ENCODE results near the gene REXO5. TPM values are rescaled to one million over a fixed set of nuclear protein-coding genes. Genes with fewer than 3 reads are reported as not detected.

The REXO5 gene
- polyA plus RNA-seq, 1 experiment = 2.6 TPM

GRCh38 chr16:20833086-20833485 lies 26.8 kb downstream of the REXO5 start:
- Histone ChIP-seq H3K27me3 (ENCODE audit: control insufficient read depth, insufficient read depth, low read length) (no peaks in the 10 kb centered on the region), H3K27ac (ENCODE audit: low read depth, low read length) (no peak overlapping the region), H3K9me3 (ENCODE audit: control insufficient read depth, insufficient read depth, low read length) (no peaks in the 10 kb centered on the region), H3K4me3 (ENCODE audit: low read depth, low read length) (no peak overlapping the region)
- ChIA-PET POLR2A (no interaction called here), CTCF (interaction anchor here (0.7 to 1.5 kb wide), 5 partner anchors 10 to 468 kb away, joined by 3 to 4 read pairs (median 3); no protein-coding TSS in a partner anchor)
- TF ChIP-seq CTCF (IDR thresholded peaks at IDR 0.05; ENCODE audit: low read depth, low read length) = no peak
- no peak for DNase-seq (ENCODE audit: low read depth, low spot score)

- DNase-seq (ENCODE audit: low read depth, low spot score) = no peak
- ChIA-PET CTCF (no interaction called here), POLR2A (no interaction called here)
- no peak overlapping the region for H3K27ac ChIP-seq (ENCODE audit: low read depth, low read length)
- no peaks in the 10 kb centered on the region for H3K9me3 ChIP-seq (ENCODE audit: control insufficient read depth, insufficient read depth, low read length)
- H3K27me3 ChIP-seq (ENCODE audit: control insufficient read depth, insufficient read depth, low read length) = no peaks in the 10 kb centered on the region
- TF ChIP-seq CTCF (IDR thresholded peaks at IDR 0.05; ENCODE audit: low read depth, low read length) = no peak
- no peak overlapping the region for H3K4me3 ChIP-seq (ENCODE audit: low read depth, low read length)
Observed at GRCh38 chr16:20838240-20838639, 31.9 kb downstream of the REXO5 start.

DNA sequence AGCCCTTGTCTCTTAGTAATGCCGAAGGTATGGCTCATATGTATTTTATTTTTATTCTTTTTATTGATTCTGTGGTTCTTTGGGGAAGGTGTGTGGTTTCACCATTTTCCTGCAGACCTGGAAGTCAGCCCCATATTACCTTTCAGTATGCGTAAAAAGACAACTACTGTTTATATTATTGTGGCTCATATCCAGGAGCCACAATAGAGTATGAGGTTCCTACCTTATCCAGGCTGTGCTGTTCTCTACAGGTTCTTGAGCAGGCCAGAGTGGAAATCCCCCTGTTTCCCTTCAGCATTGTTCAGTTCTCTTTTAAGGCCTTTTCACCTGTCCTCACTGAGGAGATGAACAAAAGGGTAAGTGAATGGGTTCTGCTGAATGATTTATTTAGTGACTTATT lies 33.2 kb downstream of the REXO5 start:
- no peak for TF ChIP-seq CTCF (IDR thresholded peaks at IDR 0.05; ENCODE audit: low read depth, low read length)
- Histone ChIP-seq H3K9me3 (ENCODE audit: control insufficient read depth, insufficient read depth, low read length) (no peaks in the 10 kb centered on the region), H3K4me3 (ENCODE audit: low read depth, low read length) (no peak overlapping the region), H3K27ac (ENCODE audit: low read depth, low read length) (no peak overlapping the region), H3K27me3 (ENCODE audit: control insufficient read depth, insufficient read depth, low read length) (no peaks in the 10 kb centered on the region)
- no peak for DNase-seq (ENCODE audit: low read depth, low spot score)
- CTCF ChIA-PET = no interaction called here
- POLR2A ChIA-PET = no interaction called here

DNA sequence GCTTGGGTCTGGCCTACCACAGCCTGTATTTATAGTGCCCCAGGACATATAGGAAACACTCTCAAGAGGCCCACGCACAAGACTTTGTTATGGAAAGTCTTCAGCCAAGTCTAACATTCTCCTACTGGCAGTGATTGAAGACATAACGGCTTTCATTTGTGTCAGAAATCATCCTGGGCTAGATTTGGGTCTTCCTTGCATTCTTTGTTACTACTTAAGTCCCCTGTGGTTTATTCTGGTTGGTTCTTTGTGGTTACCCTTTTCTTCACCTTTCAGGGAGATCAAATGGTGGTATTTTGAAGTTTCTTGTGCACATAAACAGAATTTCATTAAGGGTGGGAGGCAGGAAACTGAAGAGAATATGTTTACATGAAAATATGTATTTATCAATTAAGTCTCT lies 37.7 kb downstream of the REXO5 start:
- Histone ChIP-seq H3K27ac (ENCODE audit: low read depth, low read length) (no peak overlapping the region), H3K27me3 (ENCODE audit: control insufficient read depth, insufficient read depth, low read length) (no peaks in the 10 kb centered on the region), H3K4me3 (ENCODE audit: low read depth, low read length) (no peak overlapping the region), H3K9me3 (ENCODE audit: control insufficient read depth, insufficient read depth, low read length) (no peaks in the 10 kb centered on the region)
- DNase-seq (ENCODE audit: low read depth, low spot score) = no peak
- CTCF ChIA-PET = no interaction called here
- TF ChIP-seq CTCF (IDR thresholded peaks at IDR 0.05; ENCODE audit: low read depth, low read length) = no peak
- POLR2A ChIA-PET = no interaction called here

- no peak for DNase-seq (ENCODE audit: low read depth, low spot score)
- Histone ChIP-seq H3K27me3 (ENCODE audit: control insufficient read depth, insufficient read depth, low read length) (no peaks in the 10 kb centered on the region), H3K9me3 (ENCODE audit: control insufficient read depth, insufficient read depth, low read length) (no peaks in the 10 kb centered on the region), H3K27ac (ENCODE audit: low read depth, low read length) (no peak overlapping the region), H3K4me3 (ENCODE audit: low read depth, low read length) (no peak overlapping the region)
- POLR2A ChIA-PET = no interaction called here
- no peak for TF ChIP-seq CTCF (IDR thresholded peaks at IDR 0.05; ENCODE audit: low read depth, low read length)
- CTCF ChIA-PET = interaction anchor here (0.9 kb wide), 1 partner anchor 11 kb away, joined by 3 read pairs; no protein-coding TSS in a partner anchor
Observed at GRCh38 chr16:20844588-20844987, 38.3 kb downstream of the REXO5 start.

All from AG04450 (cell line).